Glomerular visceral epithelial cell (primary cell): ENCODE measurements around the gene DTWD2.
"Not testable (repeated sequence)": the region's sequence is repeated elsewhere in the genome, so short reads cannot be mapped to it uniquely, and the experiment has no call there.

ENCODE experiments used
- DNase-seq: peaks from one replicate; pipeline ENCODE4 v3.0.0-alpha.2; 2016; ENCODE audit errors: extremely low spot score

Gene DTWD2

DNA sequence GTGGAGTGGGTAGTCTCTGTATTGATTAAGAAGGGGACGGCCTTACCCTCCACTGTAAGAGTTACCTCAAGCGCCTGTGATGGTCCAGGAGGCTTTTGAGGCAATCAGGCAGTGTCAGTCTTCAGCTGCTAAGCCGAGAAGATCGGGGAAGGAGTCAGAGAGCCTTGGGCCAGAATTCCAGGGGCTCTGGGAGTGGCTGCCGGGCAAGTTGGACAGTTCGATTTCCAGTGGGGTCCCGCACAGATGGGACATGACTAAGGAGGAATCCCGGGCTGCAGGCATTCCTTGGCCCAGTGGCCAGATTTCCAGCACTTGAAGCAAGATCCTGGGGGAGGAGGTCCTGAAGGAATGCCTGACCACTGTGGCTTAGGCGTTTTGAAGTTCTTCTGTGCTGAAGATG lies 38.0 kb downstream of the DTWD2 start:
- DNase-seq: not testable (repeated sequence)

GRCh38 chr5:118946138-118946800 lies 42.1 kb downstream of the DTWD2 start:
- DNase-seq: no peak

DNA sequence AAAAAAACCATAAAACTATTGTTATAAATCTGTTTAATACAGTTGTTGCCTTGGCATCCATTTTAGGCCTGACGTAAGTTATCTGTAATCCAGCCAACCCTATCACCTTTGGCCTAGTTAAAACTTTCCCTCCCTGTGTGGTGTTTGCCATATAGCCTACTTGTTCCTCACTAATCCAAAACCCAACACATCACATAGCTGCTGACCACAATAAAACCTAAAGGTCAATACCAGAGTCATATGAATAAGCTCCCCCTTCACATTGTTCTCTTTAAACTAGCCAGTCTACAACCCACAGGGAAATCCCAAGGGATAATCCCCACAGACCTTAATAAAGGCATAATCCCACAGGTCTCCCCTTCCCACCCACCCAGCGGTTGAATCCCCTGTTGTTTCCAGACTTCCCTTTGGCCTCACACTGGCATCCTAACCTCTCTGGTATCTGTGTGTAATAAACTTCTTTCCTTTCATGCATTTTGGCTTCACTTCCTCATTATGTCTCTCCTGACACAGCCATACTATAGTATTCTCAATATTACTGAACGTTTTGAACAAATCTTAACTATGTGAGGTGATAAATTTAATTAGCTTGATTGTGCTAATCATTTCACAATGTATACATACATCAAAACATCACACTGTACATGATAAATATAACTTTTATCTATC lies 50.8 kb downstream of the DTWD2 start:
- DNase-seq: no peak

- no peak for DNase-seq
Measured at GRCh38 chr5:118933703-118934102, 54.6 kb downstream of the DTWD2 start.

GRCh38 chr5:118931564-118931963 lies 56.8 kb downstream of the DTWD2 start:
- DNase-seq: no peak

- DNase-seq: no peak
Measured at GRCh38 chr5:118924006-118924389, 64.3 kb downstream of the DTWD2 start.

DNA sequence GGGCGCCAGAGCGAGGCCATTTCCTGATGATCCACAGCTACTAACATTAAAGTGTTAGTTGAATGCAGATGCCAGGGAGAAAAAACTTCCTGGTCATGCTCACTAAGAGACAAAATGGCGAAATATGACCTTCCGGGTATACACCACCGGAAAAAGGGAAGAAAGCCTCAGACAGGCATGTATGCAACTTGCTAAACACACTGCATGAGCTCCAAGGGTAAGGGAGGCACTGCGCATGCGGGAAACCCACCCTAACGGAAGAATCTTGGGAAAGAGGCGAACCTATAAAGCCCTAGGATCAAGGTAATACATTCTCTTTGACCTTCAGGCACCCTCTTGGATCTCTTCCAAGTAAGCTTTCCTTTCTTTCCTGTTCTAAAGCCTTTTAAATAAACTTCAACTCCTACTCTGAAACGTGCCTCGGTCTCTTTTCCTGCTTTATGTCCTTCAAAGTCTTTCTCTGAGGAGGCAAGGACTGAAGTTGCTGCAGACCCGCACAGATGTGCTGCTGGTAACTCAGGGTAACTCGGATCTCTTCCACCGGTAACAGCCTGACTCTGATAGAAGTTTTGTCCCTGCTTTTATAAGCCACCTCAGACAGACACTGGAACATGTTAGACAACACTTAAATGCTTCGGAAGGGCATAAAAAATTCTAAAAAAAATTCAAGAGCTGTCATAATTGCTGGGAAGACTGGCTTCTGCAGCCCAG lies 64.9 kb downstream of the DTWD2 start:
- no peak for DNase-seq

- DNase-seq: no peak
Measured at GRCh38 chr5:118921866-118922265, 66.5 kb downstream of the DTWD2 start.

GRCh38 chr5:118919016-118919415 lies 69.3 kb downstream of the DTWD2 start:
- no peak for DNase-seq

DNA sequence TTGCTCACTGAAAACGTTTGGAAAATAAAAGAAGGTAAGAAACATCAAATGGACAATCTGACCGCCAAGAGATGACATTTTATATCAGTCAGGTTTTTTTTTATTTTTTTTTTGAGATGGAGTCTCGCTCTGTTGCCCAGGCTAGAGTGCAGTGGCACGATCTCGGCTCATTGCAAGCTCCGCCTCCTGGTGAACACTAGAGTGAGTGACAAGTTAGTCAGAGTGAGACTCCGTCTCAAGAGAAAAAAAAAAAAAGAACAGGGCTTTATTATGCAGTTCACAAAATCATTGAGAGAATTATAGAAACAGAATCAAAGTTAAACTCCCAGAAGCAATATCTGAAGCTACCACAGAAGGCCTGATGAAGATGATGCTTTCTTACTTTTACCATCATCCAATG lies 70.1 kb downstream of the DTWD2 start:
- no peak for DNase-seq

GRCh38 chr5:118907536-118907935 lies 80.8 kb downstream of the DTWD2 start:
- DNase-seq: not testable (repeated sequence)

DNA sequence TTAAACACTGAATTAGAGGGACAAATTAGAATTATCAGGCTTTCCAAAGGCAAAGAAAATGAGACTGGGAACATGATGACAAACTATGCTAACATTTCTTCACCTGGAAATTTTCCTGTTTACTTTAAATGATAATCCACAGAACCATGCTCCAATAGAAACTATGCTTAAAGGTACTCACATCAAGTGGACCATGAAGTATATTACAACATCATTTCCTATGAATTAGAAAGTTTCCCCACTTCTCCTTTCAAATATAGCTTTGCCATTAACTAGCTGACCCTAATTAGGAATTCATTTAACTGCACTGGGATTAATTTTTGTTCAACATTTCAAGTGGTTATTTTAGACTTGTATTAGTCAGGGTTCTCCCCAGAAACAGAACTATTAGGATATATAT lies 81.4 kb downstream of the DTWD2 start:
- DNase-seq: no peak

GRCh38 chr5:118905196-118905595 lies 83.2 kb downstream of the DTWD2 start:
- DNase-seq: no peak

GRCh38 chr5:118902656-118903438 lies 85.5 kb downstream of the DTWD2 start:
- DNase-seq: no peak

GRCh38 chr5:118894709-118895108 lies 93.6 kb downstream of the DTWD2 start:
- no peak for DNase-seq

GRCh38 chr5:118891252-118891651 lies 97.1 kb downstream of the DTWD2 start:
- DNase-seq: no peak

DNA sequence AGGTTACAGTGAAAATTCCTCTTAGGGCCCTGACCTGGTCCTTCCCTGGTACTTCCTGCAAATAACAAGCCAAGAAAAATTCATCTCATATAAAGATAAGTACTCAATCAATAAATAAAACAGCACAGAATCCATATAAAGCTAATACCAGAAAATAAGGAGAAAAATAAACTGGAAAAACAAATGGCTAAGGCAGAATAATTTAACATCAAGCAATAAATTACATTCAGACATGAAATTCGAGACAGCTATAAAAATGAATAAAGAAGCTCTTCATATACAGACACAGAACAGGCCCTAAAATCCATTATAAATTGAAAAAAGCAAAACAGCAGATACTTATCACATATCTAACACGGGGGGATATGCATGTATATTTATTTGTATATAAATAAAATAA lies 99.2 kb downstream of the DTWD2 start:
- no peak for DNase-seq

- no peak for DNase-seq
Measured at GRCh38 chr5:118888556-118888955, 99.8 kb downstream of the DTWD2 start.

DNA sequence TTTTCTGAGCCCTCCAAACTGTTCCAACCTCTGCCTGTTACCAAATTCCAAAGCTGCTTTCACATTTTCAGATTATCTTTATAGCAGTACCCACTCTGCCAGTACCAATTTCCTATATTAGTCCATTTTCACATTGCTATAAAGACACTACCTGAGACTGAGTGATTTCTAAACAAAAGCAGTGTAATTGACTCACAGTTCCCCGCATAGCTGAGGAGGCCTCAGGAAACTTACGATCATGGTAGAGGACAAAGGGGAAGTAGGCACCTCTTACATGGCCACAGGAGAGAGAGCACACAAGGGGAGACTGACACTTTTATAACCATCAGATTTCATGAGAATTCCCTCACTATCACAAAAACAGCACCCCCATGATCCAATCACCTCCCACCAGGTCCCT lies 105.0 kb downstream of the DTWD2 start:
- no peak for DNase-seq

GRCh38 chr5:118882666-118883065 lies 105.7 kb downstream of the DTWD2 start:
- DNase-seq: no peak

GRCh38 chr5:118876852-118877251 lies 111.5 kb downstream of the DTWD2 start:
- DNase-seq: not testable (repeated sequence)

GRCh38 chr5:118875131-118875530 lies 113.2 kb downstream of the DTWD2 start:
- DNase-seq: no peak
